ENCODE results near the gene SLC2A9.
"Not testable (repeated sequence)": the region's sequence is repeated elsewhere in the genome, so short reads cannot be mapped to it uniquely, and the experiment has no call there.

The SLC2A9 gene

GRCh38 chr4:9820343-9820742 is 201.0 kb downstream of the SLC2A9 start:
- no peak for DNase-seq (ENCODE audit: low spot score)

- DNase-seq (ENCODE audit: low spot score) = no peak
Observed at GRCh38 chr4:9816285-9816684, 205.0 kb downstream of the SLC2A9 start.

DNA sequence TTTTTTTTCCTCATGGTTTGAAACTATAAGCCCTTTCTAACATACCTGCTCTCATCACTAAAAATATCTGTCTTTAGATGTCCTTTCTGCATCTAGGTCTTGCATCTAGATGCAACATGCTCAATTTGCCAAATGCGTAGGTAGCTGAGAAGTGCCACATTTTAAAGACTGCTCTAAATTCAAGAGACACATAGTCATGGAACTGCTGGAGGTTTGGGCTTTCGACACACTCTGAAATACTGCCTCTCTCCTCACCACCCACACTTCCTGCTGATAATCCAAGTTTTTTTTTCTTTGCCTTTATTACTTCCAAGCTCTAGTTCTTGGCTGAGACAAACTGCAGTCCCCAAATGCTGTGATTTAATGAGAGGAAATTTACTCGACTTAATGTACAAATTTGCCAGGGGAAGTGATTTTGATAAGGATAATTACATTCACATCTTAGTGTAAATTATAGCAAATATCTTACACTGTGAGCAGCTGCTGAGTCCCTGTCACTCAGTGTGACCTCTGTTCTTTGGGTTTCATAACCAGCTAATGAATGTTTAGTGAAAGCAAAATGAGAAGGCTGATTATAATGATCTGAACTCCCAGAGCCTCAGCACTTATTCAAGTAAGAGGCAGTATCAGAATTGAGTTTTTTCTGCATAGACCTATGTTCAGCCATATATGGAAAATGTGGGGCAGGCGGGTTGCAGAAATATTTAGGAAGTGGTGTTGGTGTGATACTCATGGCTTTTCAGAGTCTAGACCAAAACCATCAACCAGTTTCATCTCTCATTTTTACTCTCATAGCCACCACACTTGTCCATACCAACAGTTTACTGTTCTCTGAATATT is 208.6 kb downstream of the SLC2A9 start:
- DNase-seq (ENCODE audit: low spot score) = no peak

DNA sequence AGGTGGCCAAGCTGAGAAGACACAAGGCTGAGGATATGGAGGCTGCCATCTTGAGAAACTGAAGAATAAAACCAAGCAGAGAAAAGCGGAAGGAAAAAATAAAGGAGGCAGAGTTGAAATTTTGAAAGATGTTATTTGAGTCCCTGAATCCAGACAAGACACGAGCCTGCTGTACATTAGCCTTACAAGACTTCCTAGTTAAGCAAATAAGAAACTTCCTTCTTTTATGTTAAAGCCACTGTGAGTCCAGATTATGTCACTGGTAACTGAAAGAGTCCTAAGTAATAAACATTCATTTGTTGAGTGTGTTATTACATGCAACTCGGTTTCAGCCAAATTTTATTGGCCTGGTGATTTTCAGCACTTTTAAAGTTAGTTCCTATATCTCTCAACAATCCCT is 209.5 kb downstream of the SLC2A9 start:
- no peak for DNase-seq (ENCODE audit: low spot score)

GRCh38 chr4:9808077-9808476 is 213.2 kb downstream of the SLC2A9 start:
- DNase-seq (ENCODE audit: low spot score) = no peak

DNA sequence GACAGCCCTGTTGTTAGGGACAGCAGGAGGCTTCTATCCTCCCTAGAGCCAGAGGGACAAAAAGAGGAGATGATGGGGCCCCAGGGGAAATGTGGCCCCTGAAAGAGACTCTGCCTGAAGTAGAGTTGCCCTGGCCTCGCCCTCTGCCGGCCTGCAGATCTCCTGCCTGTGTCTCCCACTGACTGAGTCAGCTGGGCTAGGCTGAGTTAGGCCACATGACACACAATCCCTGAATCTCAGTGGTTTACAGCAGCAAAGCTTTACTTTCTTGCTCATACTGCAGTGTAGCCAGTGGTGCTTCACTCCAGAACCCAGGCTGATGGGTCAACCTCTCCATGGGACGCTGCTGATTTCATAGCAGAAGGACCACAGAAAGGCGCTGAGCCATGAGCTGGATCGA is 216.4 kb downstream of the SLC2A9 start:
- no peak for DNase-seq (ENCODE audit: low spot score)

DNA sequence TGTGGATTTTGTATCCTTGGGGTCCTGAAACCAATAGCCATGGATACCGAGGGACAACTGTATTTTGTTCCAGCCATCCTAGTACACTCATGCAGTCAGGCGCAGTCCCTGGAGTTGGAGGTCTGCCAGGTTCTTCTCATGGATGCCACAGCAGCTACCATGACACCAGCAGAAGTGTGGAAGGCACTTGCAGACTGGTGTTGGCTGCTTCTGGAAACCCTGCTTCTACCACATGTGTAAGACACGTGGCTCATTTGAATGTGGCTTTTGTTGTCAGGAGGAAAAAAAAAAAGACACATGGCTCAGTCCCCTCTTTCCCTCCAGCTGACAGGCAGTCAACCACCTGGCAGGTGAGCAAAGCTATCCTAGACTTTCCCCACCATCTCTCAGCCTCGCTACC is 220.4 kb downstream of the SLC2A9 start:
- no peak for DNase-seq (ENCODE audit: low spot score)

- DNase-seq (ENCODE audit: low spot score) = not testable (repeated sequence)
Observed at GRCh38 chr4:9796641-9797040, 224.7 kb downstream of the SLC2A9 start.

DNA sequence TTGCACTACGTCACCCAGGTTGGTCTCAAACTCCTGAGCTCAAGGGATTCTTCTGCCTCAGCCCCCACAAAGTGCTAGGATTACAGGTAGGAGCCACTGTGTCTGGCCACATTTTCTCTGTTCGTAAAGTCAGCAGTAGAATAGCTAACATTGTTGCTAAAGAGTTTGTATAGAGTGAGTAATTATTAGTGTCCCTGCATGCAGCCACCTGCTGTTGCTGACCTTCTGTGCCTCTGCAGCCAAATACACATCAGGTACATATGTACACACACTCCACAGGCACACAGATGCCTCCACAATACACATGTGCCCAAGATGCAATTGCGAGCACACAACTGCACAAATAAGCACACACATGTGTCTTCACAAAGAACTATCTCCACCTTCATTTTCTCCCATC is 228.9 kb downstream of the SLC2A9 start:
- DNase-seq (ENCODE audit: low spot score) = no peak

DNA sequence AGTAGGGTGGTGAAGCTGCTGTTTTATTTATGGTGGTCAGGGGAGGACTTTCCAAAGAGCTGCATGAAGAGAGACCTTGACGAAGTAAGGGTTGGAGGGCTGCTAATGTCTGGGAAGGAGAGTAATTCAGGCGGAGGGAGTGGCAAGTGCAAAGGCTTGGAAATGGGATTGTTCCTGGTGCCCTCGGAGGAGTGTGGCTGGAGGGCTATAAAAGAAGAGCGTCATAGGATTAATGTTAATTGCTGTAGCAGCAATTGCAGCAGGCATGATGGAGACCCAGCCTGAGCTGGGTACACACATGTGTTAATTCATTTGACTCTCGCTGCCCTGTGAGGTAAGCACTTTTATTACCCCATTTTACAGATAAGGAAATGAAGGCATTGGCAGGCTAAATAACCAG is 235.4 kb downstream of the SLC2A9 start:
- DNase-seq (ENCODE audit: low spot score) = not testable (repeated sequence)

DNA sequence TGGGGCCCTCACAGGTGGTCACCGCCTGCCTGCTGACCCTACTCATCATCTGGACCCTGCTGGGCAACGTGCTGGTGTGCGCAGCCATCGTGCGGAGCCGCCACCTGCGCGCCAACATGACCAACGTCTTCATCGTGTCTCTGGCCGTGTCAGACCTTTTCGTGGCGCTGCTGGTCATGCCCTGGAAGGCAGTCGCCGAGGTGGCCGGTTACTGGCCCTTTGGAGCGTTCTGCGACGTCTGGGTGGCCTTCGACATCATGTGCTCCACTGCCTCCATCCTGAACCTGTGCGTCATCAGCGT is 239.2 kb downstream of the SLC2A9 start:
- DNase-seq (ENCODE audit: low spot score) = no peak

DNA sequence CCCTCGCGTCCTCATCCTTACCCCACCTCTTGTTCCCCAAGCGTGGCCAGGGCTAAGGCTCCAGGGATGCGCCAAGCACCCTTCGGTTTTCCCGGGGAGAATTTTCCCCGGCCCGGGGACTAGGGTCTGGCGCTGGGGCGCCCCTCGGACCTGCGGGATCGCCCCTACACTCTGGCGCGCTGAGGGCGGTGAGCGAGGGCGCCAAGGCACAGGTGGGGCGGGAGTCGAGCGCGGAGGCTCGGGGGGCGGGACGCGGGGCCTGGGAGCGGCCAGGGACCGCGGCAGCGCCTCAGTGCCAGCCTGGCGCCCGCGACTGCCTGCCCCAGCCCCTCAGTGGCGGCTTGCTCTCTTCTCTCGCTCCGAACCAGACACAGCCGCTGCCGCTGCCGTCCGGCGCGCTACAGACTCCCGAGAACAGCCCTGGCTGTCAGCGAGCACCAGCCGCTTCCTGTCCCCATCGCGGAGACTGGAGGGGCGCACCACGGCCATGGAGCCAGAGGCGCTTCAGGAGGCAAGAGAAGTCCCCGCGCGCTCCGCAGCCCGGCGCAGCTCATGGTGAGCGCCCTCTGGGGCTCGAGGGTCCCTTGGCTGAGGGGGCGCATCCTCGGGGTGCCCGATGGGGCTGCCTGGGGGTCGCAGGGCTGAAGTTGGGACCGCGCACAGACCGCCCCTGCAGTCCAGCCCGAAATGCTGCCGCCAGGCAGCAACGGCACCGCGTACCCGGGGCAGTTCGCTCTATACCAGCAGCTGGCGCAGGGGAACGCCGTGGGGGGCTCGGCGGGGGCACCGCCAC is 239.8 kb downstream of the SLC2A9 start, which contains the start of gene DRD5:
Gene DRD5, plus strand, starts transcription at position 292 of the 793 bp plus-strand sequence. Its CDS starts 396 bp downstream, at position 688.
- DNase-seq (ENCODE audit: low spot score) = no peak

Measured in HuH-7.5 (cell line).